H9 (cell line): ENCODE data around the gene PVALB. TPM values are rescaled to one million over a fixed set of nuclear protein-coding genes. Genes with fewer than 3 reads are reported as not detected.
A peak's percentile ranks its signal among the peaks of the same experiment; 100 is the strongest.

Experiments
- DNase-seq: peaks from one replicate; pipeline ENCODE4 v3.0.0-alpha.2; 2017
- H2AFZ ChIP-seq: one replicate; pipeline ENCODE4 v1.6.1; 2013; ENCODE audit warnings: mild to moderate bottlenecking, low read length, control low read depth, moderate library complexity
- H2AK5ac ChIP-seq: 2 replicates; pipeline ENCODE4 v1.6.1; 2013; ENCODE audit warnings: low read length, control low read depth, mixed read lengths; ENCODE audit not compliant: insufficient read length
- H2BK120ac ChIP-seq: one replicate; pipeline ENCODE4 v1.6.1; 2013; ENCODE audit warnings: low read depth, mild to moderate bottlenecking, low read length, control low read depth, inconsistent platforms; ENCODE audit not compliant: poor library complexity, severe bottlenecking
- H2BK12ac ChIP-seq: 2 replicates; pipeline ENCODE4 v1.6.1; 2013; ENCODE audit warnings: low read length, control low read depth, mixed read lengths, low read depth; ENCODE audit not compliant: insufficient read length
- H2BK15ac ChIP-seq: 2 replicates; pipeline ENCODE4 v1.6.1; 2013; ENCODE audit warnings: low read depth, low read length, control low read depth
- H2BK20ac ChIP-seq: one replicate; pipeline ENCODE4 v1.6.1; 2013; ENCODE audit warnings: low read depth, mild to moderate bottlenecking, low read length, control low read depth, inconsistent platforms; ENCODE audit not compliant: poor library complexity, severe bottlenecking
- H2BK5ac ChIP-seq: 2 replicates; pipeline ENCODE4 v1.6.1; 2013; ENCODE audit warnings: low read length, control low read depth, mixed read lengths; ENCODE audit not compliant: insufficient read length
- H3K14ac ChIP-seq: 2 replicates; pipeline ENCODE4 v1.6.1; 2013; ENCODE audit warnings: low read length, control low read depth; ENCODE audit not compliant: insufficient read depth
- H3K18ac ChIP-seq: 2 replicates; pipeline ENCODE4 v1.6.1; 2013; ENCODE audit warnings: low read depth, mild to moderate bottlenecking, mixed read lengths, low read length, control low read depth; ENCODE audit not compliant: insufficient read length
- H3K23ac ChIP-seq: 2 replicates; pipeline ENCODE4 v1.6.1; 2013; ENCODE audit warnings: low read length, control low read depth, mixed read lengths, low read depth; ENCODE audit not compliant: insufficient read length
- H3K23me2 ChIP-seq: 2 replicates; pipeline ENCODE4 v1.6.1; 2013; ENCODE audit warnings: low read depth, mild to moderate bottlenecking, mixed read lengths, low read length, control low read depth; ENCODE audit not compliant: insufficient read length, poor library complexity, severe bottlenecking
- H3K27ac ChIP-seq: 2 replicates; pipeline ENCODE4 v1.5.1; 2013; ENCODE audit warnings: low read length, control low read depth, mixed read lengths, low read depth; ENCODE audit not compliant: insufficient read length
- H3K27me3 ChIP-seq: 2 replicates; pipeline ENCODE4 v1.6.1; 2013; ENCODE audit warnings: low read length, control low read depth, inconsistent platforms; ENCODE audit not compliant: insufficient read depth
- H3K4ac ChIP-seq: 2 replicates; pipeline ENCODE4 v1.6.1; 2013; ENCODE audit warnings: low read depth, mild to moderate bottlenecking, control low read depth, inconsistent platforms, low read length, moderate library complexity
- H3K4me1 ChIP-seq: 2 replicates; pipeline ENCODE4 v1.6.1; 2013; ENCODE audit warnings: low read length, control low read depth, inconsistent platforms; ENCODE audit not compliant: insufficient read depth
- H3K4me2 ChIP-seq: 2 replicates; pipeline ENCODE4 v1.6.1; 2013; ENCODE audit warnings: low read length, control low read depth, mixed read lengths; ENCODE audit not compliant: insufficient read length, insufficient read depth
- H3K56ac ChIP-seq: 2 replicates; pipeline ENCODE4 v1.6.1; 2013; ENCODE audit warnings: low read depth, mild to moderate bottlenecking, mixed read lengths, low read length, control low read depth; ENCODE audit not compliant: insufficient read length
- H3K79me1 ChIP-seq: 2 replicates; pipeline ENCODE4 v1.6.1; 2013; ENCODE audit warnings: low read depth, mild to moderate bottlenecking, moderate library complexity, low read length, control low read depth, inconsistent platforms; ENCODE audit not compliant: insufficient read depth, poor library complexity, severe bottlenecking
- H3K79me2 ChIP-seq: 2 replicates; pipeline ENCODE4 v1.6.1; 2013; ENCODE audit warnings: low read length, control low read depth, inconsistent platforms; ENCODE audit not compliant: insufficient read depth
- H3K9ac ChIP-seq: 2 replicates; pipeline ENCODE4 v1.6.1; 2013; ENCODE audit warnings: low read length, control low read depth, mixed read lengths; ENCODE audit not compliant: insufficient read length; ENCODE audit errors: extremely low read depth
- H3K9me3 ChIP-seq: one replicate; pipeline ENCODE4 v1.6.1; 2013; ENCODE audit warnings: low read depth, low read length, inconsistent platforms; ENCODE audit not compliant: control insufficient read depth
- H3T11ph ChIP-seq: one replicate; pipeline ENCODE4 v1.6.1; 2013; ENCODE audit warnings: mild to moderate bottlenecking, low read length, control low read depth, inconsistent platforms
- H4K20me1 ChIP-seq: one replicate; pipeline ENCODE4 v1.6.1; 2013; ENCODE audit not compliant: control insufficient read depth, insufficient read length, insufficient read depth
- H4K5ac ChIP-seq: 2 replicates; pipeline ENCODE4 v1.6.1; 2013; ENCODE audit warnings: low read depth, mild to moderate bottlenecking, mixed read lengths, low read length, control low read depth; ENCODE audit not compliant: insufficient read length
- H4K8ac ChIP-seq: replicated peaks from 2 replicates; pipeline ENCODE4 v1.6.1; 2013; ENCODE audit warnings: low read length, control low read depth, mixed read lengths, low read depth; ENCODE audit not compliant: insufficient read length
- H4K91ac ChIP-seq: 2 replicates; pipeline ENCODE4 v1.6.1; 2013; ENCODE audit warnings: low read depth, mild to moderate bottlenecking, moderate library complexity, mixed read lengths, low read length, control low read depth; ENCODE audit not compliant: insufficient read length
- H3K27ac Mint-ChIP-seq, 3 experiments: 2 replicates in 2 of 3; 3 replicates in 1 of 3; pipeline ENCODE4 v1.8.0; 2020 to 2021; ENCODE audit warnings: mixed read lengths in 3 of 3, mild to moderate bottlenecking in 1 of 3, moderate library complexity in 1 of 3
- H3K27me3 Mint-ChIP-seq: 2 replicates; pipeline ENCODE4 v1.8.0; 2021; ENCODE audit warnings: low read depth, mild to moderate bottlenecking, moderate library complexity, mixed read lengths
- H3K36me3 Mint-ChIP-seq, 3 experiments: 2 replicates in 2 of 3; 3 replicates in 1 of 3; pipeline ENCODE4 v1.8.0; 2020 to 2021; ENCODE audit warnings: low read depth in 3 of 3, mixed read lengths in 3 of 3; ENCODE audit not compliant: insufficient read depth in 1 of 3
- H3K4me1 Mint-ChIP-seq, 2 experiments: 2 replicates each; pipeline ENCODE4 v1.8.0; 2020; ENCODE audit warnings: mixed read lengths in 2 of 2
- H3K4me3 Mint-ChIP-seq, 2 experiments: 2 replicates in 1 of 2; 3 replicates in 1 of 2; pipeline ENCODE4 v1.8.0; 2020 to 2021; ENCODE audit warnings: mild to moderate bottlenecking in 2 of 2, mixed read lengths in 2 of 2, moderate library complexity in 1 of 2
- H3K9me3 Mint-ChIP-seq, 2 experiments: 2 replicates in 1 of 2; 3 replicates in 1 of 2; pipeline ENCODE4 v1.8.0; 2020; ENCODE audit warnings: mild to moderate bottlenecking in 2 of 2, mixed read lengths in 2 of 2, moderate library complexity in 1 of 2
- CTCF ChIP-seq: fragments of 200-600 bp; sonication (generic); conservative IDR thresholded peaks from 3 replicates; pipeline ENCODE4 v1.8.0; 2021; ENCODE audit warnings: antibody characterized with exemption, mild to moderate bottlenecking
- WGBS: extraction: QIAGEN DNeasy Blood & Tissue Kit; methylation state at CpG from one replicate; pipeline ENCODE4 v1.1.7; 2013; ENCODE audit warnings: missing lambda C conversion rate, low lambda C conversion rate, mixed read lengths; ENCODE audit not compliant: insufficient read length; ENCODE audit errors: extremely low coverage; 5-methylcytosine and 5-hydroxymethylcytosine counted together
- total RNA-seq: library from RNA; stranded (reverse); gene quantifications from 2 replicates; pipeline ENCODE4 v1.2.1, GENCODE V29; 2021

PVALB gene
- total RNA-seq, 1 experiment from 2014 or later, result 2.7 TPM

- H3K4me3 Mint-ChIP-seq, result no peak overlapping the region
- no peak overlapping the region for H3K4ac ChIP-seq
- H2BK120ac ChIP-seq, result no peak overlapping the region
- no peaks in the 10 kb centered on the region for H3K79me1 ChIP-seq
- no peak overlapping the region for H3T11ph ChIP-seq
- H4K91ac ChIP-seq, result no peak overlapping the region
- DNase-seq, result no peak
- H3K56ac ChIP-seq, result no peak overlapping the region
- no peak overlapping the region for H2AK5ac ChIP-seq
- no peaks in the 10 kb centered on the region for H3K23me2 ChIP-seq
- no peak overlapping the region for H2BK5ac ChIP-seq
- H4K20me1 ChIP-seq, result no peaks in the 10 kb centered on the region
- H3K36me3 Mint-ChIP-seq, result no peaks in the 10 kb centered on the region
- H4K5ac ChIP-seq, result no peak overlapping the region
- no peak overlapping the region for H3K9ac ChIP-seq
- no peaks in the 10 kb centered on the region; a peak in 1 of 5 replicates for H3K9me3 Mint-ChIP-seq
- H2AFZ ChIP-seq, result no peak overlapping the region
- H3K27me3 Mint-ChIP-seq, result peaks cover 33% of the 10 kb centered on the region
- H3K4me1 Mint-ChIP-seq, result peaks cover 2 to 21% of the 10 kb centered on the region in 2 experiments; a peak in 3 of 4 replicates
- no peak overlapping the region for H4K8ac ChIP-seq
- H2BK20ac ChIP-seq, result no peak overlapping the region
- H3K4me1 ChIP-seq, result no peaks in the 10 kb centered on the region
- H2BK12ac ChIP-seq, result no peak overlapping the region
- H3K23ac ChIP-seq, result no peak overlapping the region
- no peaks in the 10 kb centered on the region for H3K79me2 ChIP-seq
- no peaks in the 10 kb centered on the region; the same call in 1 of the 2 replicates for H3K27me3 ChIP-seq
- H3K27ac Mint-ChIP-seq, result peak overlapping the region in 1 of 3 experiments; percentile 56; a peak in 1 of 7 replicates
- WGBS, result no CpG with 5 or more reads among the region's 7 CpGs
- H3K4me2 ChIP-seq, result no peak overlapping the region
- H3K14ac ChIP-seq, result no peak overlapping the region
- no peak overlapping the region for H3K27ac ChIP-seq
- no peak overlapping the region for H3K18ac ChIP-seq
- no peaks in the 10 kb centered on the region for H3K9me3 ChIP-seq
- TF ChIP-seq CTCF, result no peak
- no peak overlapping the region for H2BK15ac ChIP-seq
These were observed 60.8 kb downstream of the PVALB start for GRCh38 chr22:36756031-36756430.
